OCI-LY7 (cell line): ENCODE measurements around the gene SPRY4.

Experiments used
- CTCF ChIP-seq: fragments of 200-600 bp; sonication (generic); conservative IDR thresholded peaks from 2 replicates; pipeline ENCODE4 v1.5.1; 2014; ENCODE audit warnings: mild to moderate bottlenecking, antibody characterized with exemption, low read length, moderate library complexity, mixed read lengths
- EZH2phosphoT487 ChIP-seq: fragments of 200-600 bp; sonication (generic); IDR thresholded peaks from 2 replicates; pipeline ENCODE4 v1.6.1; 2018; ENCODE audit warnings: low read depth, borderline replicate concordance, mild to moderate bottlenecking, mixed run types, antibody characterized with exemption, low read length, moderate library complexity, mixed read lengths

- TF ChIP-seq CTCF (no peak), EZH2phosphoT487 (no peak)
These were observed 61.5 kb downstream of the SPRY4 start for GRCh38 chr5:142263346-142263745.
